A673 (cell line): Measurements from ENCODE around the gene ADAMTS12.

Source experiments
- EZH2 ChIP-seq: fragments of 200-600 bp; sonication (generic); IDR thresholded peaks from 2 replicates; pipeline ENCODE4 v1.6.1; 2017; ENCODE audit warnings: borderline replicate concordance, low read depth, mild to moderate bottlenecking, mixed read lengths, antibody characterized with exemption, low read length; ENCODE audit not compliant: poor library complexity, severe bottlenecking
- TF ChIP-seq, protein P1 (sequence below): fragments of 300-800, 200-600 bp; sonication (generic); conservative IDR thresholded peaks from 2 replicates; pipeline ENCODE4 v1.5.1; 2017; ENCODE audit warnings: low read depth, mild to moderate bottlenecking, antibody characterized with exemption, low read length, moderate library complexity, mixed read lengths

DNA sequence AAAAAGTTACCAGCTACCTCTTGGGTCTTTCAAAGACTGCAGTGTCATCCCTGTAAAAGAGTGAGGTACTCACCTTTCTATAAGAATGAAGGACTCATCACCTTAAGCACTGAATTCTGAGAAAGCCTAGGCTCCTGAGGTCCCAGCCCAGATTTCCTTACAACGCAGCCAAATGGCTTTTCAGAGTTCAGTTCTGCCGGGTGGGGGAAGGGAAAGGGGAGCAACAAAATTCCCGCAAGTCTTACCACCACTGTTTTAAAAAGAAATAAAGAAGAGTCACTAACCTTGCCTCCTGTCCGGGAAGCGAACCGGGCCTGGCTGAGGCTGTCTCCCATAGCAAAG lies 373 bp downstream of the ADAMTS12 start:
- TF ChIP-seq, protein P1, sequence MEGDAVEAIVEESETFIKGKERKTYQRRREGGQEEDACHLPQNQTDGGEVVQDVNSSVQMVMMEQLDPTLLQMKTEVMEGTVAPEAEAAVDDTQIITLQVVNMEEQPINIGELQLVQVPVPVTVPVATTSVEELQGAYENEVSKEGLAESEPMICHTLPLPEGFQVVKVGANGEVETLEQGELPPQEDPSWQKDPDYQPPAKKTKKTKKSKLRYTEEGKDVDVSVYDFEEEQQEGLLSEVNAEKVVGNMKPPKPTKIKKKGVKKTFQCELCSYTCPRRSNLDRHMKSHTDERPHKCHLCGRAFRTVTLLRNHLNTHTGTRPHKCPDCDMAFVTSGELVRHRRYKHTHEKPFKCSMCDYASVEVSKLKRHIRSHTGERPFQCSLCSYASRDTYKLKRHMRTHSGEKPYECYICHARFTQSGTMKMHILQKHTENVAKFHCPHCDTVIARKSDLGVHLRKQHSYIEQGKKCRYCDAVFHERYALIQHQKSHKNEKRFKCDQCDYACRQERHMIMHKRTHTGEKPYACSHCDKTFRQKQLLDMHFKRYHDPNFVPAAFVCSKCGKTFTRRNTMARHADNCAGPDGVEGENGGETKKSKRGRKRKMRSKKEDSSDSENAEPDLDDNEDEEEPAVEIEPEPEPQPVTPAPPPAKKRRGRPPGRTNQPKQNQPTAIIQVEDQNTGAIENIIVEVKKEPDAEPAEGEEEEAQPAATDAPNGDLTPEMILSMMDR: no peak
- TF ChIP-seq EZH2: no peak
